ENCODE measurements around the gene CEP57L1.

DNA sequence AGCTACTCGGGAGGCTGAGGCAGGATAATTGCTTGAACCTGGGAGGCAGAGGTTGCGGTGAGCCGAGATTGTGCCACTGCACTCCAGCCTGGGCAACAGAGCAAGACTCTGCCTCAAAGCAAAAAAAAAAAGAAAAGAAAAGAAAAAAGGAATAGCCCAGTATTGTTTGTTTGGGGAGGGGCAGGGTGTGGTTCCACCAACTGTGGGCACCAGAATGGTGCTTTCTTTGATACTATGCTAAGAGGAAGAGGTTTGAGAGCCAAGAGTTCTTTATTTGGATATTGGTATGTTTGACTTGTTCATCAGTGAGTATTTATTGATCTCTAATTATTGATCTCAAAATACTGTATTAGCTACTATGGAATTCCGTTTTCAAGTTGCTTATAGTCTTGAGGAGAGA, 72.3 kb downstream of the CEP57L1 start:
- no peak for TF ChIP-seq CHD1 (IDR thresholded peaks at IDR 0.05; ENCODE audit: low read depth, low read length)
- TF ChIP-seq, protein P1, sequence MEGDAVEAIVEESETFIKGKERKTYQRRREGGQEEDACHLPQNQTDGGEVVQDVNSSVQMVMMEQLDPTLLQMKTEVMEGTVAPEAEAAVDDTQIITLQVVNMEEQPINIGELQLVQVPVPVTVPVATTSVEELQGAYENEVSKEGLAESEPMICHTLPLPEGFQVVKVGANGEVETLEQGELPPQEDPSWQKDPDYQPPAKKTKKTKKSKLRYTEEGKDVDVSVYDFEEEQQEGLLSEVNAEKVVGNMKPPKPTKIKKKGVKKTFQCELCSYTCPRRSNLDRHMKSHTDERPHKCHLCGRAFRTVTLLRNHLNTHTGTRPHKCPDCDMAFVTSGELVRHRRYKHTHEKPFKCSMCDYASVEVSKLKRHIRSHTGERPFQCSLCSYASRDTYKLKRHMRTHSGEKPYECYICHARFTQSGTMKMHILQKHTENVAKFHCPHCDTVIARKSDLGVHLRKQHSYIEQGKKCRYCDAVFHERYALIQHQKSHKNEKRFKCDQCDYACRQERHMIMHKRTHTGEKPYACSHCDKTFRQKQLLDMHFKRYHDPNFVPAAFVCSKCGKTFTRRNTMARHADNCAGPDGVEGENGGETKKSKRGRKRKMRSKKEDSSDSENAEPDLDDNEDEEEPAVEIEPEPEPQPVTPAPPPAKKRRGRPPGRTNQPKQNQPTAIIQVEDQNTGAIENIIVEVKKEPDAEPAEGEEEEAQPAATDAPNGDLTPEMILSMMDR (IDR thresholded peaks at IDR 0.05 in 2 of 3, conservative IDR thresholded peaks at IDR 0.05 in 1 of 3; ENCODE audit: control insufficient read depth in 2 of 3, extremely low read depth in 1 of 3, insufficient read depth in 1 of 3, low read depth in 3 of 3, low read length in 3 of 3): no peak
- TF ChIP-seq SP1 (IDR thresholded peaks at IDR 0.05; ENCODE audit: low read depth, low read length): no peak
- TF ChIP-seq ASH2L (IDR thresholded peaks at IDR 0.05; ENCODE audit: borderline replicate concordance, low read depth): no peak
- no peak for TF ChIP-seq JUND (IDR thresholded peaks at IDR 0.05; ENCODE audit: low read depth, low read length)
- TF ChIP-seq, protein P2, sequence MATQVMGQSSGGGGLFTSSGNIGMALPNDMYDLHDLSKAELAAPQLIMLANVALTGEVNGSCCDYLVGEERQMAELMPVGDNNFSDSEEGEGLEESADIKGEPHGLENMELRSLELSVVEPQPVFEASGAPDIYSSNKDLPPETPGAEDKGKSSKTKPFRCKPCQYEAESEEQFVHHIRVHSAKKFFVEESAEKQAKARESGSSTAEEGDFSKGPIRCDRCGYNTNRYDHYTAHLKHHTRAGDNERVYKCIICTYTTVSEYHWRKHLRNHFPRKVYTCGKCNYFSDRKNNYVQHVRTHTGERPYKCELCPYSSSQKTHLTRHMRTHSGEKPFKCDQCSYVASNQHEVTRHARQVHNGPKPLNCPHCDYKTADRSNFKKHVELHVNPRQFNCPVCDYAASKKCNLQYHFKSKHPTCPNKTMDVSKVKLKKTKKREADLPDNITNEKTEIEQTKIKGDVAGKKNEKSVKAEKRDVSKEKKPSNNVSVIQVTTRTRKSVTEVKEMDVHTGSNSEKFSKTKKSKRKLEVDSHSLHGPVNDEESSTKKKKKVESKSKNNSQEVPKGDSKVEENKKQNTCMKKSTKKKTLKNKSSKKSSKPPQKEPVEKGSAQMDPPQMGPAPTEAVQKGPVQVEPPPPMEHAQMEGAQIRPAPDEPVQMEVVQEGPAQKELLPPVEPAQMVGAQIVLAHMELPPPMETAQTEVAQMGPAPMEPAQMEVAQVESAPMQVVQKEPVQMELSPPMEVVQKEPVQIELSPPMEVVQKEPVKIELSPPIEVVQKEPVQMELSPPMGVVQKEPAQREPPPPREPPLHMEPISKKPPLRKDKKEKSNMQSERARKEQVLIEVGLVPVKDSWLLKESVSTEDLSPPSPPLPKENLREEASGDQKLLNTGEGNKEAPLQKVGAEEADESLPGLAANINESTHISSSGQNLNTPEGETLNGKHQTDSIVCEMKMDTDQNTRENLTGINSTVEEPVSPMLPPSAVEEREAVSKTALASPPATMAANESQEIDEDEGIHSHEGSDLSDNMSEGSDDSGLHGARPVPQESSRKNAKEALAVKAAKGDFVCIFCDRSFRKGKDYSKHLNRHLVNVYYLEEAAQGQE (IDR thresholded peaks at IDR 0.05; ENCODE audit: low read depth, low read length): no peak
- TF ChIP-seq, protein P3, sequence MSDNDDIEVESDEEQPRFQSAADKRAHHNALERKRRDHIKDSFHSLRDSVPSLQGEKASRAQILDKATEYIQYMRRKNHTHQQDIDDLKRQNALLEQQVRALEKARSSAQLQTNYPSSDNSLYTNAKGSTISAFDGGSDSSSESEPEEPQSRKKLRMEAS (IDR thresholded peaks at IDR 0.05; ENCODE audit: low read depth, low read length): no peak
- TF ChIP-seq, protein P4, sequence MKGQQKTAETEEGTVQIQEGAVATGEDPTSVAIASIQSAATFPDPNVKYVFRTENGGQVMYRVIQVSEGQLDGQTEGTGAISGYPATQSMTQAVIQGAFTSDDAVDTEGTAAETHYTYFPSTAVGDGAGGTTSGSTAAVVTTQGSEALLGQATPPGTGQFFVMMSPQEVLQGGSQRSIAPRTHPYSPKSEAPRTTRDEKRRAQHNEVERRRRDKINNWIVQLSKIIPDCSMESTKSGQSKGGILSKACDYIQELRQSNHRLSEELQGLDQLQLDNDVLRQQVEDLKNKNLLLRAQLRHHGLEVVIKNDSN (IDR thresholded peaks at IDR 0.05; ENCODE audit: borderline replicate concordance, extremely low read length, insufficient read depth, low read depth, low read length): no peak
- no peak for TF ChIP-seq CREM (IDR thresholded peaks at IDR 0.05; ENCODE audit: low read depth)
- no peak for TF ChIP-seq KDM1A (IDR thresholded peaks at IDR 0.05; ENCODE audit: borderline replicate concordance)
- no peak for TF ChIP-seq EZH2 (IDR thresholded peaks at IDR 0.05; ENCODE audit: borderline replicate concordance, control insufficient read depth, low read depth, low read length)
